HG03558 (cell line): ENCODE measurements around the gene PLCB2.

Source experiments
- ATAC-seq: cut with Tn5 transposase; IDR thresholded peaks from one replicate; pipeline ENCODE4 v1.9.1; 2021; ENCODE audit warnings: moderate number of reproducible peaks; ENCODE audit not compliant: unreplicated experiment; ENCODE audit errors: extremely low read depth

The PLCB2 gene

GRCh38 chr15:40306908-40307307 is 827 bp downstream of the PLCB2 start:
- no peak for ATAC-seq

GRCh38 chr15:40306371-40306770 is 1.4 kb downstream of the PLCB2 start:
- no peak for ATAC-seq

GRCh38 chr15:40305281-40305680 is 2.5 kb downstream of the PLCB2 start:
- no peak for ATAC-seq

- no peak for ATAC-seq
These were observed 4.2 kb downstream of the PLCB2 start for GRCh38 chr15:40303576-40303975.

- ATAC-seq = no peak
These were observed 4.8 kb downstream of the PLCB2 start for GRCh38 chr15:40302981-40303380.

DNA sequence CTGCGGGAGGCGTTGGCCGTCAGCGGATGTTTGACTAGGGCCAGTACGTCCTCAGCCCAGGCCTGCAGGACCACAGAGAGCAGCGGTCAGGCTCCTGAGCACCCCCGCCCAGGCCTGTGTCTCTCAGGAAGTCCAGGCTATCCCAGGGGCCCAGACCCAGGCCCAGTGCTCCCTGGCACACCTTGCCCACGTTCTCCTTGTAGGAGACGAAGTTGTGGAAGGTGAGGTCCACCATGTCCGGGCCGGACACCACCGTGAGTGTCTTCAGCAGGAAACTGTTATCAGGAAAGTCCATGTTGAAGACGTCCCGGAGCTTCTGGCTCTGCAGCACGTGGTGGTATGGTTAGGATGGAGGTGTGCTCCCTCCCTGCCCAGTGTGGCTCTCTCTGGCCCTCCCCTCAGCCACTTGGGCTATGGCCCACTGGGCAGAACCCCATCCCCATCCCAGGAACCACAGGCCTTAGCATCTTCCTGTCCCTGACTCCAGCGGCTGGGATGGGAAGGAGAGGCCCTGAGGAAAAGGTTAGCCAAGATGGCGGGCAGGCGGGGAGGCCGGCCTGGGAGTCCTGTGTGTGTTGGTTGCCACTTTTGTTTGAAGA is 5.3 kb downstream of the PLCB2 start:
- no peak for ATAC-seq

DNA sequence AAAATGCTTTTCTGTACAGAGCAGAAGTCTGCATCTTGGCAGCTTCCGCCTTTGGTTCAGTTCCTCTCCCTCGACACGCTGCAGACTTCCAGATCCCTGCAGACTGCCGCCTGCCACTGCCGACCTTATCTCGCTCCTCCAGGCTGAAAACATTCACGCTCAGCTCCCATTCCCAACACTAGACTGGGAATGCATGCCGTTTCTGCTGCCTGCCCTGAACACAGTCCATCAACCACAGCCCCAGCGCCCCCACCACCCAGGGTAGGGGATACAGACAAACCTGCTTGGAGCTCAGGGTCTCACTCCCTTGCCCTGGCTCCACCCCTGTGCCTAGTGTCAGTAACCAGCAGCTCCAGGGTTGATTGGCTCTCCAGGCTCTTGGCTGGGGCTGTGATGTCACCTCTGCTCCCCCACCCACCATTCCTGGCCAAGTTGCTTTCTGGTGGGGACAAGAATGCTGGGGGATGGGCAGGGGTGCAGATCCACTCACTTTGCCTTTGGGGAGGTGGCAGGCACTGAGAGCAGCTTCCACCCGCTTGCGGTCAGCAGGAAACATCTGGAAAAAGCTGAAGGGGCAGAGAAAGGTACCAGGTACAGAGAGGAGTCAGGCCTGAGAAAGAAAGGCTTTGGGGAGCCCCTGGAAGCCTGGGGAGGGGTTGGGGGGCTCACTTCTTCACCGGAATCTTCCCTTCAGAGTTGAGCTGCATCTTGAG is 6.1 kb downstream of the PLCB2 start:
- ATAC-seq = no peak

DNA sequence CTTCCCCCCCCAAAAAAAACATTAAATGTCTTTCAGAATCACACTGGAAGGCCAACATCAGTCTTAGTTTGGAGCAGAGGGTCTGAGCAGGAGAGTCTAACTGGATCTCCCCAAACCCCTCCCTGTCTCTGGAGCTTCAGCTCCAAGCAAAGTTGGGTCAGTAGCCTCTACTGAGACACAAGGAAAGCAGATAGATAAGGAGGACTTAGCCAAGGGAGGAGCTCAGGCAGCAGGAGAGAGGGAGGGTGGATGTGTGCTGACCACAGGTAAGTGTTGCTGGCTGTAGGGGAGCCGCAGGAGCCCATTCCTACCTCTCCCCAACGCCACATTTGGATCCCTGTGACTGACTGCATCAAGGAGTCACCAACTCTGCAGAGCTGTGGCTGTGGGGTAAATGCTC is 7.0 kb downstream of the PLCB2 start:
- ATAC-seq = no peak

GRCh38 chr15:40300367-40300766 is 7.4 kb downstream of the PLCB2 start:
- ATAC-seq = no peak

DNA sequence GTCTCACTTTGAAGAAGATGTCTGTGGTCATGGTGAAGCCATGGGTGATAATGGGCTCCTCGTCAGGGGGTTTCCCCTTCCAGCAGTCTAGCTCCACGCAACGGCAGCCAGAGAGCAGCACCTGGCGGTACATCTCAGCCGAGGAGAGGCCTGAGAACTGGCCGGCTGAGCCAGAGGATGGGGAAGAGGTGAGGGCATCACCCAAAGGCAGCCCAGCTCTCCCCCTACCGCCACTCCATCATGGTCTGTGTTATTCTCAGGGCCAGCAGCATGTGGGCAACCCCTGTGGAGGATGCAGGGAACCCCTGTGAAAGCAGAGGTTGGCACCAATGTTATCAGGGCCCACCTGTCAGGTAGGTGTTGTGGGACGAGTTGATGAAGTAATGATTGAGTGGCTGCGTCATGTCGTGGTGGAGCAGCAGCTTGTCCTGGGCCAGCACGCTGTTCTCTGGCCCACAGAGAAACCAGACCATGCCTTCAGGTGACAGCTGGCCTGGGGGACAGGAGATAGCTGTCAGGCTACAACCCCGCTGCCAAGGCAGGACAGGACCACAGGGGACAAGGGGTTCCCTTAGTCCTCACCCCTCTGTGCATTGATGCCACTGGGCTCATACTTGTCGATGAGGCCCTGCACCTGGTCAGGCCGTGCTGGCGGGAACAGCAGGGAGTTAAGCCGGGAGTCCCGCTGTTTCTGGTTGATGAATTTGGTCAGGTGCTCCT is 9.4 kb downstream of the PLCB2 start:
- no peak for ATAC-seq

DNA sequence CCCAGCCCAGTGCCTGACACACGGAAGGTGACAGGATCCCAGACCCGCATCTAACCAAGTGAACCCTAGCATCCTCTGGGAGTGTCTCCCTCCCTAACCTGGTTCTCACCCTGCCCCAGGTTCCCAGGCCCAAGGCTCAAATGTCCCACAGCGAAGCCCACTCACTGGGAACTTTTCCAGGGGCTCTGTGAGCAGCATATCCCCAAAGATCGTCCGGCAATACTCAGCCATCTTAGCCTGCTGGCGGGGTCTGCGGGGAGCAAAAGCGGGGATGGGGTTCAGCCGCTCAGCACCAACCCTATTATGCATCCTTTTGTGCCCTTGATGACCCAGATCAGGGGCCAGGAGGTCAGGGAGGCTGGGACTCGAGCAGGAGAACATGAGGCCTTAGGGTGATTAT is 10.4 kb downstream of the PLCB2 start:
- ATAC-seq = no peak

DNA sequence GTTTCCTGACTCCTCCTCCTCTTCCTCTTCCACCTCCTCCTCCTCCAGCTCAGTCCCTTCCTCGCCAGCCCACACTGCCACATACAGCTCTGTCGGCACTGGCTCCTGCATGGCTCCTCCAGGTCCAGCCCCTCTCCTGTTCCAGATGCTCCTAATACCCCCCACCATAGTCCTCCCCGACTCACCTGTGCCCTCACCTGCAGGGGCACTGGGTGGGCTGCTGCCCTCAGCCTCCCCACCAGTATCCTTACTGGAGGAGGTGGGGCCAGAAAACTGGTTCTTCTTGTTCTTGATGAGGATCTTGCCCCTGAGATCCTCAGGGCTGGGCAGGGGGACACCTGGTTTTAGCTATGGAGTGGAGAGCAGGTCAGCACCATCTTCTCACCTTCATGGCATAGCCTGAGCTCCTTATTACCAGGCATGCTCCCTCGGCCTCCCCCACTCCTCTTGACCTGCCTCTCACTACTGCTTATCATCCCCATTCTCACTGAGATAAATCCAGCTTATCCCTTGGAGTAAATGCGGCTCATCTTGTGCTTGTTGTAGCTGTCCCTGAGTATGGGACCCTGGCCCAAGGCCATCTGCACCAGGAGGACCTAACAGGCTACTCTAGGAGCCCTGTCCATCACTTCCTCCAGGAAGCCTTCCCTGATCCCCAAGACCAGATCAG is 11.0 kb downstream of the PLCB2 start:
- no peak for ATAC-seq

- no peak for ATAC-seq
These were observed 11.7 kb downstream of the PLCB2 start for GRCh38 chr15:40295877-40296560.

DNA sequence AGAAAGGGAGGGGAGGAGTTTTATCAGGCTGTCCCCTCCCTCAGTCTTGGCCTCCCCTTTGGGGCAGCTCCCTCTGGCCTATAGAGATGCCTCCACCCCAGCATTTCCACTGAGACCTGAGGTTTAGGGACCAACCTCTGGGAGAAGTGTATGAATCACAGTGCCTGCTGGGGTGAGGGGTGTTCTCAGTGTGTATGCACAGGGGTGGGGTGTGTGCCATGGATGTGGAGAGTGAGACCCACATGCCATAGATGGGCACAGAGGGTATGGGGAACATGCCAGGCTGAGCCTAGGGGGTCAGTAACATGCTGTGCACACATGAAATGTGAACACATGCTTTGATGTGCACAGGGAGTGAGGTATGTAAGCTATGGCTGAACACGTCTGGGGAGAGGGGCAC is 12.4 kb downstream of the PLCB2 start:
- no peak for ATAC-seq

- no peak for ATAC-seq
These were observed 13.5 kb downstream of the PLCB2 start for GRCh38 chr15:40293905-40294895.

GRCh38 chr15:40293006-40293405 is 14.7 kb downstream of the PLCB2 start:
- no peak for ATAC-seq

DNA sequence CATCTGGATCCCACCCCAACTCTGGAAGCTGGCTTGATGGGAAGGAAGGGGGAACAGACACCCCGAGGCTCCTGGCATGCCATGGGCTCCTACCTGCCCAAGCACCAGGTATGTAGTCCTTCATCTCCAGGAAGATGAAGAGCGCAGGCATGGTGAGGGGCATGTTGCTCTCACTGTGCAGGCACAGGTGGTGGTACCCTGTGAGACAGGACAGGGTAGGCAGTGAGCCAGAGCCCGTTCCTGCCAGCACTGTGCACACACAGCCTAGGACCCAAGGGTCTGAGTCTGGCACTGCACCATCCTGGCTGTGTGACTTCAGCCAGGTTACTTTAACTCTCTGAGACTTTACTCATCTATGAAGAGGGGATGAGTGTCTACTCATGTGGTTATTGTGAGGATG is 15.5 kb downstream of the PLCB2 start:
- no peak for ATAC-seq

DNA sequence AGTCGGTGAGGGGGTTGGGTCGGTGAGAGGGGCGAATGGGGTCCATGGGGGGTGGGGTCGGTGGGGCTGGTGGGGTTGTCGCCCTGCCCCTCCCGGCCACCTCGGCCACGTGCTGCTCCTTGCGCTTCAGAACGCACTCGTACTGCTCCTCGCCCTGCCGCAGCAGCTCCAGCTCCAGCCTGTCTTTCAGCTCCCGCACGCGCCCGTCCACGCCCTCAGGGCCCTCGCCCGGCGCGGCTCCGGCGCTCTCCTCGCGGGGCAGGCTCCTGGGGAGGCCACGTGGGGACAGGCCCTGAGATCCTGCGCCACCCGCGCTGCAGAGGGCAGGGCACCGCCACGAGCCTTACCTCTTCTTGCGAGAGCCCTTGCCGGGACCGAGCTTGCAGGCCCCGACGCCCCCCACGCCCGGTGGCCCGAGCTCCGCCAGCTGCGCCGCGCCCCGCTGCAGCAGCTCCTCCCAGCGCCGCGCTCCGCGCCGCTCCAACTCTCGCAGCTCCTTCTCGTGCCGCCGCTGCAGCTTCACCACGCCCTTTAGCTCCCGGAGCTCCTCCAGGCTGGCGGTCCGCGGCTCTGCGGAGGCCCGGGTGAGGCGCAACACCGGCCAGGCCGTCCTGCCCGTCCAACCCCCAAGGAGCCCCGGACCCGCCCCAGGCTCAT is 16.7 kb downstream of the PLCB2 start:
- no peak for ATAC-seq

DNA sequence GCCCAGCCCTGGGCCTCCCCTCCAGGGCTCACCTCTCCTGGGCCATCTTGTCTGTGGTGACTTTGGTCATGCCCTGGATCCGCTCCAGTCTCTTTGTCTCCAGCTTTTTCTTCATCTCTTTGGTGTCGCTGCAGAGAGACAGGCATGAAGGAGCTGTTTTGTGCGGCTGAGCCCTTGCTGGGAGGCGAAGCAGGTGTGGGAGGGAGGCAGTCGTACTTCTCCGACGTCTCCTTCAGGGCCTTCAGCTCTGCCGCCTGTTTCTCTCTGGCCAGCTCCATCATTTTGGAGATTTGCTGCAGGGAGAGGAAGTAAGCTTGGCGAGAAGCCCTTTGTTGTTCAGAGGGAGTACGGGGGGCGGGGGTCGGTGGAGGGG is 17.2 kb downstream of the PLCB2 start:
- ATAC-seq = no peak
